SH-SY5Y (cell line): ENCODE measurements around the gene CLHC1.

ENCODE experiments used
- GATA2 ChIP-seq: IDR thresholded peaks from 2 replicates; pipeline ENCODE4 v1.6.1; 2011; ENCODE audit warnings: mild to moderate bottlenecking, low read depth, low read length
- GATA3 ChIP-seq: IDR thresholded peaks from 2 replicates; pipeline ENCODE4 v1.6.1; 2011; ENCODE audit warnings: low read depth, mild to moderate bottlenecking, low read length, moderate library complexity

- no peak for TF ChIP-seq GATA2
- TF ChIP-seq GATA3 = no peak
These were observed 98.4 kb downstream of the CLHC1 start for GRCh38 chr2:55133467-55134315.
